GM19240 (cell line): Measurements from ENCODE around the gene CCND1.
"Not testable (repeated sequence)": the region's sequence is repeated elsewhere in the genome, so short reads cannot be mapped to it uniquely, and the experiment has no call there.

Experiments used
- DNase-seq: peaks from one replicate; pipeline ENCODE4 v3.0.0; 2011; ENCODE audit warnings: low spot score; ENCODE audit not compliant: insufficient read length

CCND1 gene

GRCh38 chr11:69617682-69618081 lies 23.3 kb upstream of the CCND1 start:
- DNase-seq, result no peak

GRCh38 chr11:69618237-69618636 lies 22.7 kb upstream of the CCND1 start:
- DNase-seq, result no peak

- DNase-seq, result no peak
These were observed 20.2 kb upstream of the CCND1 start for GRCh38 chr11:69620683-69621290.

- DNase-seq, result not testable (repeated sequence)
These were observed 18.8 kb upstream of the CCND1 start for GRCh38 chr11:69622097-69622681.

GRCh38 chr11:69624293-69624692 lies 16.7 kb upstream of the CCND1 start:
- no peak for DNase-seq

GRCh38 chr11:69625476-69625875 lies 15.5 kb upstream of the CCND1 start:
- DNase-seq, result no peak

- no peak for DNase-seq
These were observed 13.4 kb upstream of the CCND1 start for GRCh38 chr11:69627551-69627950.

- DNase-seq, result no peak
These were observed 10.9 kb upstream of the CCND1 start for GRCh38 chr11:69630017-69630416.

- no peak for DNase-seq
These were observed 10.5 kb upstream of the CCND1 start for GRCh38 chr11:69630424-69630823.

- DNase-seq, result no peak
These were observed 8.1 kb upstream of the CCND1 start for GRCh38 chr11:69632900-69633299.

GRCh38 chr11:69634069-69634468 lies 6.9 kb upstream of the CCND1 start:
- DNase-seq, result no peak

GRCh38 chr11:69634590-69634989 lies 6.4 kb upstream of the CCND1 start:
- no peak for DNase-seq

GRCh38 chr11:69635195-69635594 lies 5.8 kb upstream of the CCND1 start:
- DNase-seq, result no peak

- no peak for DNase-seq
These were observed 5.0 kb upstream of the CCND1 start for GRCh38 chr11:69635804-69636511.

GRCh38 chr11:69636512-69637197 lies 4.3 kb upstream of the CCND1 start:
- no peak for DNase-seq

- DNase-seq, result no peak
These were observed 3.6 kb upstream of the CCND1 start for GRCh38 chr11:69637198-69637940.

- no peak for DNase-seq
These were observed 2.8 kb upstream of the CCND1 start for GRCh38 chr11:69637941-69638871.

- DNase-seq, result peak; percentile 51
These were observed 1.8 kb upstream of the CCND1 start for GRCh38 chr11:69638941-69639681.

GRCh38 chr11:69639831-69640230 lies 1.1 kb upstream of the CCND1 start:
- no peak for DNase-seq
